Measurements from ENCODE around the gene ARX. TPM values are rescaled to one million over a fixed set of nuclear protein-coding genes. Genes with fewer than 3 reads are reported as not detected.

ARX gene
- total RNA-seq, 1 experiment from 2014 or later, result 0.24 TPM

DNA sequence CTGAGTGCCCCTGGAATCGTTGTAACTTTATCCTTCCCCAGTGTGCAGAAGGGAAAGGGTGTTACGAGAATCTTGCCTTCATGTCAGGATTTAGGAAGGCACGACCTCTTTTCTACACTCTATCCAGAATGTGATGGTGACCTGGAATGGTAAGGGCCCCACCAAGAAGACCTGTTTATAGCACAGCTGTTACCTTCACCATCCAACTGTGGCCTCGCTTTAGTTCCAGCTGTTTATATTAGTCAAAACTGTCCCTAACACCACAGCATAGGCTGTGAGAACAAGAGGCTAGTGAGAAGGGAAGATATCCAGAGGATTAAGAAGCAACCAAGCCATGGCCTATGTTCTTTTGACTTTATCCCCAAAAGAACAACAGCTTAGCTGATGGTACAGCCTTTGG is 28.0 kb downstream of the ARX start:
- H2AK5ac ChIP-seq (ENCODE audit: insufficient read length, low read length), result no peak overlapping the region
- peaks cover 16 to 29% of the 10 kb centered on the region in 2 experiments for H3K4me1 Mint-ChIP-seq
- no peak overlapping the region for H3K14ac ChIP-seq (ENCODE audit: insufficient read depth, low read length)
- no peak overlapping the region for H3K4me3 Mint-ChIP-seq
- TF ChIP-seq CTCF (conservative IDR thresholded peaks at IDR 0.05), result no peak
- no peak for DNase-seq
- no peak overlapping the region for H4K91ac ChIP-seq (ENCODE audit: insufficient read length, low read depth, low read length)
- no peak overlapping the region for H3K56ac ChIP-seq (ENCODE audit: insufficient read length, low read depth, low read length)
- H3K9ac ChIP-seq (ENCODE audit: extremely low read depth, insufficient read length, low read length), result no peak overlapping the region
- no peak overlapping the region for H3K4ac ChIP-seq (ENCODE audit: low read depth, low read length)
- H3K27me3 ChIP-seq (ENCODE audit: insufficient read depth, low read length), result no peaks in the 10 kb centered on the region
- H3K27ac Mint-ChIP-seq, result no peak overlapping the region
- no peaks in the 10 kb centered on the region for H3K23me2 ChIP-seq (ENCODE audit: insufficient read length, low read depth, low read length, poor library complexity, severe bottlenecking)
- no peaks in the 10 kb centered on the region for H3K27me3 Mint-ChIP-seq (ENCODE audit: low read depth)
- no peak overlapping the region for H2AFZ ChIP-seq (ENCODE audit: low read length)
- H3K79me2 ChIP-seq (ENCODE audit: insufficient read depth, low read length), result no peaks in the 10 kb centered on the region
- no peaks in the 10 kb centered on the region for H3K9me3 Mint-ChIP-seq
- H4K5ac ChIP-seq (ENCODE audit: insufficient read length, low read depth, low read length), result no peak overlapping the region
- H3K36me3 Mint-ChIP-seq (ENCODE audit: insufficient read depth in 1 of 3, low read depth in 3 of 3), result peaks cover 0 to 4% (median 4%) of the 10 kb centered on the region in 3 experiments; a peak in 1 of 7 replicates
- no peak overlapping the region for H2BK120ac ChIP-seq (ENCODE audit: low read depth, low read length, poor library complexity, severe bottlenecking)
- H2BK20ac ChIP-seq (ENCODE audit: low read depth, low read length, poor library complexity, severe bottlenecking), result no peak overlapping the region
- H3K4me1 ChIP-seq (ENCODE audit: insufficient read depth, low read length), result no peaks in the 10 kb centered on the region
- H4K20me1 ChIP-seq (ENCODE audit: control insufficient read depth, insufficient read depth, insufficient read length), result no peaks in the 10 kb centered on the region
- no CpG with 5 or more reads among the region's 4 CpGs for WGBS (ENCODE audit: extremely low coverage, insufficient read length, low lambda C conversion rate)
- H3K18ac ChIP-seq (ENCODE audit: insufficient read length, low read depth, low read length), result no peak overlapping the region
- no peak overlapping the region for H3K4me2 ChIP-seq (ENCODE audit: insufficient read depth, insufficient read length, low read length)
- H2BK15ac ChIP-seq (ENCODE audit: low read depth, low read length), result no peak overlapping the region
- H3K23ac ChIP-seq (ENCODE audit: insufficient read length, low read depth, low read length), result no peak overlapping the region
- no peak overlapping the region for H3T11ph ChIP-seq (ENCODE audit: low read length)
- no peak overlapping the region for H4K8ac ChIP-seq (replicated peaks; ENCODE audit: insufficient read length, low read depth, low read length)
- H3K79me1 ChIP-seq (ENCODE audit: insufficient read depth, low read depth, low read length, poor library complexity, severe bottlenecking), result no peaks in the 10 kb centered on the region
- H3K27ac ChIP-seq (ENCODE audit: insufficient read length, low read depth, low read length), result no peak overlapping the region
- H2BK12ac ChIP-seq (ENCODE audit: insufficient read length, low read depth, low read length), result no peak overlapping the region
- no peak overlapping the region for H2BK5ac ChIP-seq (ENCODE audit: insufficient read length, low read length)
- H3K9me3 ChIP-seq (ENCODE audit: control insufficient read depth, low read depth, low read length), result no peaks in the 10 kb centered on the region
